GM19351 (cell line): ENCODE measurements around the gene LRP1B.
"Not testable (repeated sequence)": the region's sequence is repeated elsewhere in the genome, so short reads cannot be mapped to it uniquely, and the experiment has no call there.

Source experiments
- ATAC-seq: cut with Tn5 transposase; IDR thresholded peaks from one replicate; pipeline ENCODE4 v1.9.1; 2021; ENCODE audit warnings: mild to moderate bottlenecking, moderate library complexity; ENCODE audit not compliant: unreplicated experiment

Gene LRP1B

GRCh38 chr2:140344838-140345237, 1786.0 kb downstream of the LRP1B start:
- no peak for ATAC-seq

DNA sequence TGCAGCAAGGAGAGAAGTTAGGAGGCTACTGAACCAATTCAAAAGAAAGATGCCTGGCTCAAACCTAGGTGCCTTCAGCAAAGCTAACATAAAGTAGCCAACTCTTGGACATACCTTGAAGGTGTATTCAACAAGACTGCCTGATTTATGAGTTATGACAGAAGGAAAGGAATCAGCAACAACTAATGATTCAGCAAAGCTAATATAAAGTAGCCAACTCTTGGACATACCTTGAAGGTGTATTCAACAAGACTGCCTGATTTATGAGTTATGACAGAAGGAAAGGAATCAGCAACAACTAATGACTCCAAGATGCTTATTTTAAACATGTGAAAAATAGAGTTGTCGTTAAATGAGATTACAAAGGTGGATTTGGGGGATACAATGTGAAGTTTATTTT, 1786.5 kb downstream of the LRP1B start:
- not testable (repeated sequence) for ATAC-seq

GRCh38 chr2:140338795-140339194, 1792.0 kb downstream of the LRP1B start:
- ATAC-seq, result no peak

DNA sequence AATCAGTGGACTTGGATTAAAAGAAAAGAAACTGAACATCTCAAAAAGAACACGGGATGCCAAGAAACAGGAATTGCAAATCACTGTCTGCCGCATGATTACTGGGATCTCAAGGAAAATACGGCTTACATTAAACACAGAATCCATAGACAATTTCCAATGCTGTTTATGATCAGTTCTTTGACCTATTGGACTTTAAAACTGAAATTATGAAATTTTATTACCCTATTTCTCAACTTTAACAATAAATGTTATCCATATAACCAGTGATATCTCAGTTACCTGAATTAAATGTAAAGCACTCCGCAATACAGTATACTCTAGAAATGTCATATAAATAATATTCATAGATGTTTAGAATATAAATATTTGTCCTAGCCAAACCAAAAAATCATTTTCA, 1793.8 kb downstream of the LRP1B start:
- ATAC-seq, result no peak

DNA sequence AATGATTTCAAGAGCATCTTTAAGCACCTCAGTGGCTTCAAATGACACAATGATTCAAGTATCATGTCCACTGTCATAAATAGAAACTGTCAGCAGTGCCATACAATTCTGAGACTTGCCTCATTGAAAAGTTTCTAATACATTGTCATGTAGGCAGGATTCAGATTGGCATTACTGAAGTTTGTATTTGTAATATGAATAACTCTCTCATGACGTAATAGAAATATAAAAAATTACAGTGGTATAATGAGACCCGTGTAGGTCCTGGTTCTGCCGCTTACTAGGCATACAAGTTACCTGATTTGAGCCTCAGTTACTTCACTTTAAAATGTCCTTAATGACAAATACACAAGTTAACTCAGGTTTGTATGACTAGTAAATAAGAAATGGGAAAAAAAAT, 1814.5 kb downstream of the LRP1B start:
- ATAC-seq, result no peak

DNA sequence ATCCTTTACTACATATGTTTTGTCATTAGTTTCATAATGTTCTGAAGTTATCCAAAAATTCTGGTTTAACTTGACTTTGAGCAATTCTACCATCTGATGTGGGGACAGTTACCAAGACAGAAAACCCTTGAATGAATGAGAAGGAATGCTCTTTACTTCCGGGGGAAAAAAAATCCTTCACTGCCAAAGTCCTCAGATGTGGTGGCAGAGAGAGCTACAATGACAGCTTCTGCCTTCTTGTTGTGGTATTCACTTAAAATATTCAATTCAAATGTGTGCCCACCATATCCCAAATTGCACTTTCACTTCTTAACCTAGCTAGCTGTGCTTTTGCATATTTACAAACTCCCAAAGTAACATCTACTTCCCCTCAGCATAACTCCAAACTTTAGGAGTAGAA, 1818.9 kb downstream of the LRP1B start:
- no peak for ATAC-seq

DNA sequence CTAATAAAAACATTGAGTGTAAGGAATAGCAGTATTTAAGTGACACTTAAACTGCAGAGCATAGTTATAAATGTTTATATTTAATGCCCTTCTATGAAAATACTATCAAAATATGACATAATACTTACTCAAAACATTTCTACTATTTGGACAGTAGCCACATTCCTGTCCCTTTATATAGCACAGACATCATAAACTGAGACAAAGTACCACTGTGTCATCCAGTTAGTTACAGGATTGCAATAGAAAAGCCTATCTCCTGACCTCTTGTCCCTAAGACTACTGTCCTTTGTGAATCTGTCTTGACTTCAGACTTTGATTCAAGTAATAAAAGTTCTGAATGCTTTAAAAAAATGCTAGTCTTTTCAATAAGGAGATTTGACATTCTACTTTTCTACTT, 1822.1 kb downstream of the LRP1B start:
- no peak for ATAC-seq

GRCh38 chr2:140307532-140307931, 1823.3 kb downstream of the LRP1B start:
- ATAC-seq, result no peak

- peak; percentile 63 for ATAC-seq
Observed at GRCh38 chr2:140295767-140296166, 1835.0 kb downstream of the LRP1B start.

DNA sequence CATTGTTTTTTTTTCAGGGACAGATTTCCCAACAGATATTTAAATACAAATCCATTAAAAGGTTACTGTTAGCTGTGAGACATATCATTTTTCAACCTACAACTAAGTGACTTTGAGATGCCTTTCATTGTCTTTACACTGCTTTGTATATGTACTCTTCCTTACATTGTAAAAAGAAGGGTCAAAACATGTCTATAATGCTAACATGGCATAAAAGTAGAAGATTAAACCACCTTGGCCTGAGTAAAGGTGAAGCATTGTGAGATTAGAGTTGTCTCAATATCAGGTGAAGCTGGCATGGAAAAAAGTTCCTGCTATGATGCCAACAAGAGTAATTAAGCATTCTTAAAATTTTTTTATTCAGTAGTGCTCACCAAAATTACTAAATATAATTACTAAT, 1842.1 kb downstream of the LRP1B start:
- no peak for ATAC-seq

DNA sequence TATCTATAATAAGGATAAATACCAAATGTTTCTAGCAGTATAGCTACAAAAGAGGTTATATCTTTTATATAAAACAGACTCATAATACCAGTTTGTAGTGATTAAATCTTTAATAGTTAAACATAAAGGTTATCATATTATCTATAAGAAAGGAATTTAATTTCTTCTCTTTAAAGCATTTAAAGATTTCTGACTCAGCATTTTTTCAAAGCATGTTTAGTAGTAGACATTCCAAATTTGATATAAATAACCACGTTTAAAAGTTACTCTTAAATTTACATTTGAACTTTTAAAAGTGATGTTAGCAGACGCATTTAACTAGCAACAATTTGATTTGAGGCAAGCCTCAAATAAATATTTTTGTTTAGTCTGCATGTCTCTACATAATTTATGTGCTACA, 1842.6 kb downstream of the LRP1B start:
- no peak for ATAC-seq

DNA sequence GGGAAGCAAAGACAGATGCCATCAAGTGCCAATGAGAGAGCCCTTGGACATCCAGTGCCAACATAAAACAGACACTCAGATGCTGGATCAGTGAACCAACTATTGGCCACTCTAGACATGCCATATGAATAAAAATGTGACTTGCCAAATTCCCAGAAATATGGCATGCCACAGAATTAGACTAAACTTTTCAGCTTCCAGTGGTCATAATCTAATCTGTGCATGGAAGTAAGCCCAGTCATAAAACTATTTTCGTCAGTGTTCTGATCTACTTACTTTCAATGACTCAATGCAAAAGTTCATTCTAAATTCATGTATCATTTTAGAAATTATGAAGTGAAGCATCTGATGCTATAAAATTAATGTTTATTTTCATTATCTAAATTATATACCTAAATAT, 1844.4 kb downstream of the LRP1B start:
- ATAC-seq, result no peak

- not testable (repeated sequence) for ATAC-seq
Observed at GRCh38 chr2:140277344-140277743, 1853.5 kb downstream of the LRP1B start.

- no peak for ATAC-seq
Observed at GRCh38 chr2:140276661-140277060, 1854.2 kb downstream of the LRP1B start.

DNA sequence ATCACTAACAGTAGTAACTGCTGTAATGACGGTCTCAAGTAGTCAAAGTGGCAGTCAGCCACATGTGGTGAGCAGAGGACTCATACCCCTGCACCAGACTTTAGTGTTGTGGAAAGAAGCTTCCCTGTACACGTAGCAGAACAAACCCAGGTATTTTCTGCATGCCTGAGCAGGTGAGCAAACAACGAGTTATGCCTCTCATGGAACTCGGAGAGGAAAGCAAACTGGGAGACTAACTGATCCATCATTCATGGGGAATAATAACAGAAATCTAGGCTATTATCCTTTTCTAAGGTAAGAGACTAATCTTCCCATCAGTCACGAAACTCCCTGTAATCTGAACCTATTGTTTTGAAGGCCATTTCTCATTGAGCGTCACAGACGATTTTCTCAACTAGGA, 1855.4 kb downstream of the LRP1B start:
- ATAC-seq, result no peak

- no peak for ATAC-seq
Observed at GRCh38 chr2:140274891-140275290, 1855.9 kb downstream of the LRP1B start.

DNA sequence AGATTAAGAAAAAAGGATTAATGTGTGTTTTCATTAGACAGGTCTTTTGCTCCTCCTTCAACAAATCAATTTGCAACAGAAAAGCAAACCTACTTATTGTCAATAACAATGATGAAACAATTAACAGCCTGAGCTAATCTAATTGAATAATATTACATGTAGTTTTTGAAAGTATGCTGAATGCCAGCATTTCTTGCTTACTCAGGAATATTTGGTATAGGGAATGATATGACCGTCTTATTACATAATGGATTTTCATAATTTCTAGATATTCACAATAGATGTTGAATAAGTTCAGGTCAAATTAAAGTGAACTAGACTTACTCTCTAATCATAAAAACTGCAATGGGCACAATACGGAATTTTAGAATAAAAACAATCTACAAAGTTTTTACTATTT, 1856.9 kb downstream of the LRP1B start:
- no peak for ATAC-seq

DNA sequence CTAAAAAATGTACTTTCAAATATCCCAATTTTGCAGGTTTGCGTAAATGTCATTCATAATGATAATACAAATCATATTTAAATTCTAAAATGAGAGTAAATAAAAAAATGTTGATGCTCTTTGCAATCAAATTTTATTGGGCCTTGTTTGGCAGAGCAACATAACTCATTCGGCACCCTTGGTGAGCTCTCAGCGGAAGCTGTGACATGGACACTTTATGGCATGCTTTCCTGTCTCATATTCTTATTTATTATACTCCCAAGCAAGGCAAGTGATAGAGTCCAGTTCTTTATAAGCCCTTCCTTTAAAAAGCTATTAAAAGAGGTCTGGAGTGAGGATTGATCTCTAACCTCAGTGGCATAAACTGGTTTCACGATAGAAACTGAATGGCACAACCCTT, 1857.4 kb downstream of the LRP1B start:
- ATAC-seq, result no peak

DNA sequence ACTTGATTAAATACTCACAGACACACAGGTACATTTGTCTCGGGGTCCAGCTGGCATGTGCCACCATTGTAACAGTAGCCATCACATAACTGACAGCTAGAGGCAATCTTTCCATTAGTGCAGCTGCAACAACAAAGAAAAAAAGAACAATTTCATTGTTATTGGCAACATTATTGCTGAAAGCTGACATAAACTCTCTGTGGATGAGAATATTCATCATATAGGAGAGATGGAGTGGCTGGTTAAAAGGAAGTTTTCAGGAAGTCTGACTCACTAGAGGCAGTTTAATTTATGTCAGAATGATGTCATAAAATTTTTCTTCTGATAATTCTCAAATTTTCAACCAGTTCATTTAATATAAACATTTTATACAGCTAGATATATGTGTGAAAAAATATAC, 1860.6 kb downstream of the LRP1B start:
- no peak for ATAC-seq

DNA sequence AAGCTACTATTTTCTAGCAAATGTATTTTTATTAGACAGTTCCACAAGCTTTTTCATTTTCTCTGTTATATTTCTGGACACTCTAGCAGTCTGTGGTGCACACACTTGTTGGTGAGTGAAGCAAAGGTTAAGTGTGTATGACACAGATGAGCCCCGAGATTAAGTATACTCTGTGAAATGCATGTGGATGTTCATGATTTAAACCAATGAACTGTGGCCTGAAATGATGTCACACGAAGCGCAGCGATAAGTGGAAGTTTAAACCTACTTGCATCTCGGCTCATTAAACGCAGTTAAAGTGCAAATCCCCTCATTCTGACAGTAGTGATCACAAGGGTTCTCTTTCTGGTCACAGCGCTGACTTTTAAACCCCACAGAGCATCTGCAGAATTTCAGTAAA, 1861.8 kb downstream of the LRP1B start:
- no peak for ATAC-seq

DNA sequence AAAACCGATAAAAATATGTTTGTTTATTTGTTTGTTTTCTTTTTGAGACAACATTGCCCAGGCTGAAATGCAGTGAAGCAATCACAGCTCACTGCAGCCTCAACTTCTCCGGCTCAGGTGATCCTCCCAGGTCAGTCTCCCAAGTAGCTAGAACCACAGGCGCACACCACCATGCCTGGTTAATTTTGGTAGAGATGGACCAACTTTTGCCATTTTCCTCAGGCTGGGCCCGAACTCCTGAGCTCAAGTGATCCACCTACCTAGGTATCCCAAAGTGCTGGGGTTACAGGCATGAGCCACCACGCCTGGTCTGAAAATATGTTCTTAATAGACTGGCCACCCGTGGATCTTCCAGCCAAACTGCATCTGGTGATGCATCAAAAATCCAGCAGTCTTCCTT, 1867.9 kb downstream of the LRP1B start:
- ATAC-seq, result no peak

DNA sequence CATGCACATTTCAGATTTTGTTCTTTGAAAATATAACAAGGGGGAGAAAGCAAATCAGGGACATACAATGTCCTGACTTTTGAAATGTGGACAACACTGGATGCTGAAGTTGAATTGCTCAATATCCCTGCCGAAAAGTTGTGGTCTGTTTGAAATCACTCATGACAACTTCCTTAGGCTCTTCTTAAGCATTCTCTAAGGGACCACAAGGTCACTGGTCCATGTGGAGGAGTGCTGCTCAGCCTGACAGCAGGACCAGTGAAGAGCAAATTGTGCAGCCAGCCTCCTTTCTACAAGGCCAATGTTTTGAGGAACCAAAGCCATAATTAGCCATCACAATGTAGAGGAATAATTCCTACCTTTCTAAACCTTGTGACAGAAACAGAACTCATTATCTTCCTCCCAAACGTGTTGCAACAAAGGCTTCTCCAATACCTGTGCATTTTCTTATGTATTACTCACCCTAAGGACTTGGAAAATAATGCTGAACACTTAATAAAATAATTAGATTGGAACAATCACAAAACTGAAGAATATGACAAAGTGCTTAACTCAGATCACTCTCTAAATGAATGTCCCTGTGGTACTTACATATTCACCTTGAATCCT, 1873.0 kb downstream of the LRP1B start:
- no peak for ATAC-seq

DNA sequence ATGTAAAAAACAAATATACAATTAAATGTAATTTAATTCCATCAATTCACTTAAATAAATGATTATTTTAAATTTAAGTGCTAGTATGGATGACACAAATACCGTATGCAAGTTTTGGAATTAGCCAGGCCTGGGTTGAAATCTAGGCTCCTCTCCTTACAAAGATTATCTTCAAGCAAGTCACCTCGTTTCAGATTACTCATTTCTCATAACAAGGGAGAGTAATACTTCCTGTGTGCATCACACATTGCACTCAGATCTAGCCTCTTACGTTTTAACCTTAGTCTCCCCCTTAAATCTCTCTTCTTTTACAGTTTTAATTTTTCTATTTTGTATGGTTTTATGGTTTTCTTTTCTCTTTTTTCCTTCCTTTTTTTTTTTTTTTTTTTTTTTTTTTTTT, 1874.7 kb downstream of the LRP1B start:
- ATAC-seq, result peak; percentile 47

DNA sequence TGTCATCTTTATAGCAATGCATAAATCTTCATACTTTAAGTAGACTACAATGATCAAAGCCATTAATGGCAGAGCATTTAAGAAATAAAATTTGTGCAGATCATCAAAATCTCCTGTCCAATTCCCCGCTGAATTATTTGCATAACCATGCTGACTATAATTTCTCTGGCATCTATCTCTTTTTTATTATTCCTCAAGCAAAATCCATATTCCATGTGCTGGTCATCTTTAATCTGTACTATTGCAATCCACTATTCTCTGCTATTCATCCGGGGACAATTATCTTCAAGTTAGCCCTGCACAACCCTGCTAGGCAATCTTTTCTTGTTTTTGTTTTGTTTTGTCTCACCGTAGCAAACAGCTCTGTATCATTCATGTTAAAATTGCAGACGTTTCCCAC, 1881.0 kb downstream of the LRP1B start:
- no peak for ATAC-seq
